H1 (cell line): ENCODE results near the gene TAF10. TPM values are rescaled to one million over a fixed set of nuclear protein-coding genes. Genes with fewer than 3 reads are reported as not detected.
A peak's percentile ranks its signal among the peaks of the same experiment; 100 is the strongest.

Source experiments
- CTCF ChIA-PET: fragments of 300-600 bp; sonication (Branson Sonifier 250); formaldehyde crosslinking; loops from one replicate; lab custom pipeline; 2021; ENCODE audit not compliant: partially characterized antibody; lab: Charles Lee
- POLR2A ChIA-PET: fragments of 300-600 bp; sonication (Branson Sonifier 250); formaldehyde crosslinking; loops from one replicate; lab custom pipeline; 2021; ENCODE audit warnings: inconsistent platforms; ENCODE audit not compliant: partially characterized antibody; lab: Charles Lee
- DNase-seq, 2 experiments: peaks; one replicate each; pipeline versions ENCODE4 v3.0.0 to v3.0.0-alpha.2; 2010 to 2022; ENCODE audit warnings: low spot score in 2 of 2, low read depth in 1 of 2, mixed read lengths in 1 of 2
- FAIRE-seq: peaks from 2 replicates; lab custom pipeline; 2011; peaks lifted over from hg19 to GRCh38; lab: Jason Lieb, UNC
- H2AFZ ChIP-seq: 2 replicates; pipeline ENCODE4 v1.8.1; 2012; ENCODE audit warnings: low read length, inconsistent platforms
- H2AK5ac ChIP-seq: 2 replicates; pipeline ENCODE4 v1.6.1; 2013; ENCODE audit warnings: low read depth, low read length
- H2BK120ac ChIP-seq: replicated peaks from 2 replicates; pipeline ENCODE3; 2013; ENCODE audit warnings: low read depth, low read length, inconsistent platforms
- H2BK12ac ChIP-seq: 2 replicates; pipeline ENCODE4 v1.6.1; 2013; ENCODE audit warnings: low read depth, low read length
- H2BK15ac ChIP-seq: 2 replicates; pipeline ENCODE4 v1.6.1; 2013; ENCODE audit warnings: low read length
- H2BK20ac ChIP-seq: 2 replicates; pipeline ENCODE4 v1.6.1; 2013; ENCODE audit warnings: low read length
- H2BK5ac ChIP-seq: 2 replicates; pipeline ENCODE4 v1.6.1; 2013; ENCODE audit warnings: low read depth, low read length
- H3K14ac ChIP-seq: 2 replicates; pipeline ENCODE4 v1.6.1; 2013; ENCODE audit warnings: inconsistent platforms; ENCODE audit not compliant: insufficient read length
- H3K18ac ChIP-seq: 2 replicates; pipeline ENCODE4 v1.6.1; 2013; ENCODE audit warnings: low read length; ENCODE audit errors: extremely low read depth
- H3K23ac ChIP-seq: 2 replicates; pipeline ENCODE4 v1.6.1; 2013; ENCODE audit warnings: inconsistent platforms; ENCODE audit not compliant: insufficient read length
- H3K23me2 ChIP-seq: 2 replicates; pipeline ENCODE4 v1.6.1; 2013; ENCODE audit warnings: low read depth, low read length
- H3K27ac ChIP-seq: 2 replicates; pipeline ENCODE4 v1.6.1; 2011; ENCODE audit warnings: low read depth, low read length, inconsistent platforms
- H3K27me3 ChIP-seq, 4 experiments: replicated peaks in 1 of 4; 1 replicate in 1 of 4; 2 replicates in 3 of 4; pipeline versions ENCODE4 v1.6.1 to v1.8.1; 2011 to 2013; ENCODE audit warnings: low read length in 3 of 4, mild to moderate bottlenecking in 3 of 4, inconsistent platforms in 2 of 4, mixed read lengths in 2 of 4, moderate library complexity in 1 of 4; ENCODE audit not compliant: control insufficient read depth in 3 of 4, insufficient read depth in 3 of 4; ENCODE audit errors: extremely low read depth in 1 of 4
- H3K36me3 ChIP-seq, 4 experiments: 2 replicates each; pipeline versions ENCODE4 v1.6.1 to v1.8.1; 2011 to 2013; ENCODE audit warnings: mild to moderate bottlenecking in 4 of 4, low read length in 3 of 4, moderate library complexity in 2 of 4, control low read depth in 1 of 4, inconsistent platforms in 1 of 4; ENCODE audit not compliant: insufficient read depth in 4 of 4, control insufficient read depth in 2 of 4
- H3K4ac ChIP-seq: replicated peaks from 2 replicates; pipeline ENCODE3; 2013; ENCODE audit warnings: low read length, low read depth, mixed read lengths, inconsistent platforms; ENCODE audit not compliant: insufficient read length
- H3K4me1 ChIP-seq, 4 experiments: replicated peaks in 1 of 4; 1 replicate in 1 of 4; 2 replicates in 3 of 4; pipeline versions ENCODE4 v1.6.1 to v1.8.1; 2011 to 2013; ENCODE audit warnings: low read length in 3 of 4, inconsistent platforms in 2 of 4, mixed read lengths in 1 of 4; ENCODE audit not compliant: insufficient read depth in 4 of 4, control insufficient read depth in 3 of 4
- H3K4me2 ChIP-seq, 2 experiments: 2 replicates each; pipeline versions ENCODE4 v1.6.1 to v1.8.1; 2011 to 2013; ENCODE audit warnings: low read depth in 2 of 2, low read length in 2 of 2, control low read depth in 1 of 2, inconsistent platforms in 1 of 2, mild to moderate bottlenecking in 1 of 2; ENCODE audit not compliant: insufficient read depth in 1 of 2
- H3K4me3 ChIP-seq, 4 experiments: fragments of 200-600, 300-600 bp in 1 of 4; sonication (generic), shearing (Covaris generic), sonication (Bioruptor Twin) in 1 of 4; 2 replicates each; pipeline versions ENCODE4 v1.5.1 to v1.8.1; 2011 to 2016; ENCODE audit warnings: low read length in 4 of 4, low read depth in 3 of 4, control low read depth in 2 of 4, inconsistent platforms in 2 of 4, mild to moderate bottlenecking in 2 of 4, mixed read lengths in 1 of 4, moderate library complexity in 1 of 4; ENCODE audit not compliant: insufficient read depth in 2 of 4; ENCODE audit errors: extremely low read depth in 1 of 4
- H3K56ac ChIP-seq: replicated peaks from 2 replicates; pipeline ENCODE3; 2013; ENCODE audit warnings: low read depth, mild to moderate bottlenecking, mixed read lengths, low read length, inconsistent platforms; ENCODE audit not compliant: insufficient read length
- H3K79me1 ChIP-seq: 2 replicates; pipeline ENCODE4 v1.6.1; 2013; ENCODE audit warnings: low read depth, low read length, control low read depth
- H3K79me2 ChIP-seq, 2 experiments: 2 replicates each; pipeline versions ENCODE4 v1.6.1 to v1.8.1; 2012 to 2013; ENCODE audit warnings: low read length in 2 of 2, mild to moderate bottlenecking in 2 of 2, inconsistent platforms in 1 of 2; ENCODE audit not compliant: insufficient read depth in 2 of 2, control insufficient read depth in 1 of 2
- H3K9ac ChIP-seq, 4 experiments: replicated peaks in 1 of 4; 1 replicate in 1 of 4; 2 replicates in 3 of 4; pipeline versions ENCODE4 v1.6.1 to v1.8.1; 2011 to 2013; ENCODE audit warnings: low read depth in 3 of 4, low read length in 3 of 4, control low read depth in 2 of 4, mild to moderate bottlenecking in 2 of 4, moderate library complexity in 2 of 4, inconsistent platforms in 1 of 4; ENCODE audit errors: extremely low read depth in 1 of 4
- H3K9me3 ChIP-seq, 2 experiments: 2 replicates each; pipeline versions ENCODE4 v1.6.1 to v1.8.1; 2012 to 2013; ENCODE audit warnings: mild to moderate bottlenecking in 2 of 2, moderate library complexity in 2 of 2, control low read depth in 1 of 2, inconsistent platforms in 1 of 2, low read depth in 1 of 2, low read length in 1 of 2, mixed read lengths in 1 of 2; ENCODE audit not compliant: insufficient read depth in 2 of 2
- H4K20me1 ChIP-seq, 2 experiments: replicated peaks in 1 of 2; 2 replicates each; pipeline versions ENCODE3 to v1.8.1; 2011 to 2013; ENCODE audit warnings: inconsistent platforms in 2 of 2, low read length in 2 of 2, mild to moderate bottlenecking in 1 of 2; ENCODE audit not compliant: insufficient read depth in 2 of 2, control insufficient read depth in 1 of 2
- H4K5ac ChIP-seq: 2 replicates; pipeline ENCODE4 v1.6.1; 2013; ENCODE audit warnings: low read length, low read depth, mixed read lengths, inconsistent platforms; ENCODE audit not compliant: insufficient read length
- H4K8ac ChIP-seq: 2 replicates; pipeline ENCODE4 v1.8.0; 2013; ENCODE audit warnings: mild to moderate bottlenecking, moderate library complexity, low read length, inconsistent platforms; ENCODE audit not compliant: insufficient read depth; ENCODE audit errors: extremely low read depth
- H4K91ac ChIP-seq: replicated peaks from 2 replicates; pipeline ENCODE3; 2013; ENCODE audit warnings: low read length, mixed read lengths, inconsistent platforms; ENCODE audit not compliant: insufficient read length
- CTBP2 ChIP-seq: IDR thresholded peaks from 2 replicates; pipeline ENCODE4 v1.7.0; 2011; ENCODE audit warnings: borderline replicate concordance, mild to moderate bottlenecking, moderate library complexity, mixed read lengths, low read length; ENCODE audit not compliant: insufficient read depth, insufficient read length
- EZH2 ChIP-seq: fragments of 200-600 bp; sonication (generic); IDR thresholded peaks from 2 replicates; pipeline ENCODE4 v1.7.1; 2012; ENCODE audit warnings: low read depth, mild to moderate bottlenecking, moderate library complexity, low read length, inconsistent platforms; ENCODE audit not compliant: severe bottlenecking
- FOSL1 ChIP-seq: IDR thresholded peaks from 2 replicates; pipeline ENCODE4 v1.6.1; 2011; ENCODE audit warnings: mild to moderate bottlenecking, low read depth, low read length, moderate library complexity; ENCODE audit not compliant: insufficient read depth
- GABPA ChIP-seq: IDR thresholded peaks from 2 replicates; pipeline ENCODE4 v1.6.1; 2011; ENCODE audit warnings: mild to moderate bottlenecking, low read length, moderate library complexity, borderline replicate concordance; ENCODE audit not compliant: insufficient read depth
- GTF2F1 ChIP-seq: IDR thresholded peaks from 2 replicates; pipeline ENCODE4 v1.6.1; 2012; ENCODE audit warnings: low read depth, low read length, improper control_type of control experiment, borderline replicate concordance
- HDAC6 ChIP-seq: IDR thresholded peaks from one replicate; pipeline ENCODE4 v1.7.1; 2012; ENCODE audit warnings: low read depth, mild to moderate bottlenecking, inconsistent platforms, low read length, moderate library complexity
- KDM5A ChIP-seq: fragments of 200-600 bp; IDR thresholded peaks from 2 replicates; pipeline ENCODE4 v1.7.1; 2012; ENCODE audit warnings: mild to moderate bottlenecking, low read length, inconsistent platforms, mixed read lengths
- NRF1 ChIP-seq: IDR thresholded peaks from 2 replicates; pipeline ENCODE4 v1.6.1; 2011; ENCODE audit warnings: mild to moderate bottlenecking, low read depth, low read length, improper control_type of control experiment
- PHF8 ChIP-seq: fragments of 200-600 bp; sonication (generic); conservative IDR thresholded peaks from 2 replicates; pipeline ENCODE4 v1.7.1; 2012; ENCODE audit warnings: low read depth, mild to moderate bottlenecking, inconsistent platforms, low read length, moderate library complexity
- POLR2A ChIP-seq, 2 experiments: IDR thresholded peaks; 1 replicate in 1 of 2; 2 replicates in 1 of 2; pipeline ENCODE4 v1.6.1; 2011; ENCODE audit warnings: low read depth in 2 of 2, low read length in 2 of 2, mild to moderate bottlenecking in 2 of 2; ENCODE audit errors: control extremely low read depth in 1 of 2
- SIX5 ChIP-seq: IDR thresholded peaks from 2 replicates; pipeline ENCODE4 v1.6.1; 2011; ENCODE audit warnings: mild to moderate bottlenecking, low read depth, low read length
- TBP ChIP-seq: IDR thresholded peaks from 2 replicates; pipeline ENCODE4 v1.6.1; 2011; ENCODE audit warnings: low read depth, low read length, improper control_type of control experiment
- WGBS, 2 experiments: shearing (Covaris generic) in 1 of 2; methylation state at CpG; one replicate each; pipeline versions ENCODE4 v1.1.6 to v1.1.7; 2013 to 2015; ENCODE audit warnings: low lambda C conversion rate in 2 of 2, mixed read lengths in 2 of 2, inconsistent platforms in 1 of 2, low coverage in 1 of 2, missing lambda C conversion rate in 1 of 2; ENCODE audit not compliant: insufficient replicate concordance in 2 of 2, insufficient coverage in 1 of 2, insufficient read length in 1 of 2; ENCODE audit errors: extremely low coverage in 1 of 2, missing lambda C conversion rate in 1 of 2; 5-methylcytosine and 5-hydroxymethylcytosine counted together
- polyA plus RNA-seq, 7 experiments: library from polyadenylated mRNA; depleted of rRNA in 3 of 7; stranded (reverse) in 5 of 7; unstranded in 2 of 7; fragments of >200 nt in 5 of 7; fragments of 200-250 nt in 2 of 7; gene quantifications; 1 replicate in 5 of 7; 2 replicates in 1 of 7; 4 replicates in 1 of 7; pipeline versions ENCODE4 v1.2.1 to v1.2.3, GENCODE V29; 2011 to 2013; ENCODE audit warnings: missing spikeins in 2 of 7, mixed read lengths in 2 of 7
- total RNA-seq: library from RNA; stranded (reverse); fragmentation: NEBNext Ultra II Directional; extraction: Animal tissue kit (Norgen Biotek cat#: 25700); gene quantifications from 2 replicates; pipeline ENCODE4 v1.2.1, GENCODE V29; 2021

Gene TAF10
- total and polyA plus RNA-seq, 2 of the 8 experiments (the other 6 are each of a cell fraction or from before 2014, with no cell fraction given), result 128 to 213 TPM

- no peak overlapping the region for H4K5ac ChIP-seq
- no peaks in the 10 kb centered on the region for H3K9me3 ChIP-seq
- no peak overlapping the region for H2BK120ac ChIP-seq
- no peaks in the 10 kb centered on the region for H3K79me2 ChIP-seq
- peak overlapping the region; percentile 83 to 92 for H3K4me2 ChIP-seq
- H3K27me3 ChIP-seq, result peaks cover 1 to 36% (median 32%) of the 10 kb centered on the region in 4 experiments
- H3K4me3 ChIP-seq, result peak overlapping the region; percentile 30 to 65 (median 46)
- H2BK20ac ChIP-seq, result no peak overlapping the region
- H3K4me1 ChIP-seq, result peaks cover 0 to 7% (median 6%) of the 10 kb centered on the region in 4 experiments; a peak in 4 of 7 replicates
- no peak overlapping the region for H2BK15ac ChIP-seq
- no peak overlapping the region for H4K91ac ChIP-seq
- no peak overlapping the region for H3K27ac ChIP-seq
- FAIRE-seq (no peak), DNase-seq (peak in 1 of 2 experiments; percentile 52)
- WGBS, 2 experiments, result 37% methylated on average over 5 of the region's 84 CpGs; no CpG with 5 or more reads in 1 of the 2 experiments
- no peak overlapping the region for H3K23ac ChIP-seq
- H3K9ac ChIP-seq, result peak overlapping the region in 1 of 4 experiments; percentile 56; a peak in 1 of 7 replicates
- H4K8ac ChIP-seq, result peak overlapping the region; percentile 40; the same call in 1 of the 2 replicates
- peaks cover 9% of the 10 kb centered on the region for H3K23me2 ChIP-seq
- POLR2A ChIA-PET, result interaction anchor here (0.5 to 1.3 kb wide), 3 partner anchors 8 to 26 kb away, joined by 3 to 4 read pairs (median 3); no protein-coding TSS in a partner anchor
- no peak overlapping the region for H3K18ac ChIP-seq
- H3K36me3 ChIP-seq, result no peaks in the 10 kb centered on the region
- H2AK5ac ChIP-seq, result peak overlapping the region; percentile 33; the same call in 1 of the 2 replicates
- peaks cover 0 to 3% of the 10 kb centered on the region in 2 experiments for H4K20me1 ChIP-seq
- no peak overlapping the region for H3K4ac ChIP-seq
- H2BK12ac ChIP-seq, result peak overlapping the region; percentile 42; the same call in 1 of the 2 replicates
- 0 out of 2 replicates have a peak overlapping the region, but pooled peaks have one; percentile 83 for H2AFZ ChIP-seq
- no peak overlapping the region for H3K56ac ChIP-seq
- H3K79me1 ChIP-seq, result no peaks in the 10 kb centered on the region
- CTCF ChIA-PET, result interaction anchor here (0.7 to 4.9 kb wide), 2 partner anchors 12 to 17 kb away, joined by 3 to 36 read pairs; no protein-coding TSS in a partner anchor
- H2BK5ac ChIP-seq, result no peak overlapping the region
- no peak overlapping the region for H3K14ac ChIP-seq
- TF ChIP-seq POLR2A (IDR thresholded peaks at IDR 0.05; ENCODE audit: control extremely low read depth in 1 of 2, low read depth in 2 of 2, low read length in 2 of 2) (no peak), GTF2F1 (no peak), SIX5 (no peak), EZH2 (no peak), FOSL1 (no peak), GABPA (no peak), HDAC6 (no peak), PHF8 (no peak), KDM5A (no peak), NRF1 (no peak), TBP (no peak), CTBP2 (no peak)
Observed at GRCh38 chr11:6655020-6655789, 43.2 kb upstream of the TAF10 start.
